ENCODE data around the gene UNC79. TPM values are rescaled to one million over a fixed set of nuclear protein-coding genes. Genes with fewer than 3 reads are reported as not detected.

The UNC79 gene
- total and polyA plus RNA-seq, 10 of the 15 experiments (the other 5 are each of a cell fraction or from before 2014, with no cell fraction given) = 0.04 to 0.29 (median 0.14) TPM

DNA sequence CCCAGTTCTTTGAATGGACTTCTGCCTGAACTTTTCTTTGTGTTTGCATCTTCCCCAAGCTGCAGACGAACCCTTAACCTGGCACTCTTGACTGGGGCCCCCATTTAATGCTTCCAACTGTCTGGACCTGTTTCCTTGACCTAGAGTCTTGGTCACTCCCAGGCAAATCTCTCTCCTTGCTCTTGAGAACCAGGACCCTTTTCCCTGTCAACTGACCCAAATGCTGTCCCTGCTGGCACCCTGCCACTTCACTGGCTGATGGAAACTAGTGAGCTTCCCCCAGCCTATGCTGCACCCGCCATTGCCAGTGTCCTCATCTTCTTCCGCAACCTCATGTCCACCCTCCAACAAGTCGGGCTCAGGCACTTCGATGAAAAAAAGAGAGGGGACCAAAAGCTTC, 278.1 kb downstream of the UNC79 start:
- in situ Hi-C loops (cut with MboI) = no loop called here
- RAD21 ChIA-PET (ENCODE audit: unreplicated experiment) = no interaction called here
- Histone ChIP-seq H3K9me3 (replicated peaks; ENCODE audit: control insufficient read depth, insufficient read depth, low read length) (no peaks in the 10 kb centered on the region), H3K36me3 (ENCODE audit: control insufficient read depth in 2 of 2, insufficient read depth in 2 of 2, low read length in 1 of 2) (no peaks in the 10 kb centered on the region), H3K79me2 (ENCODE audit: control insufficient read depth, insufficient read depth, low read length) (no peaks in the 10 kb centered on the region), H2AFZ (ENCODE audit: control insufficient read depth, low read depth, low read length) (no peak overlapping the region), H3K4me3 (no peak overlapping the region), H3K9ac (ENCODE audit: control insufficient read depth, insufficient read depth, low read length) (no peak overlapping the region), H3K27me3 (replicated peaks in 1 of 2; ENCODE audit: control insufficient read depth in 2 of 2, insufficient read depth in 2 of 2, low read length in 1 of 2) (no peaks in the 10 kb centered on the region; a peak in 3 of 4 replicates), H3K4me2 (ENCODE audit: control insufficient read depth, insufficient read depth) (no peak overlapping the region), H4K20me1 (ENCODE audit: control insufficient read depth, insufficient read depth) (no peaks in the 10 kb centered on the region), H3K27ac (ENCODE audit: control insufficient read depth, insufficient read depth) (no peak overlapping the region), H3K4me1 (ENCODE audit: control insufficient read depth, insufficient read depth, low read length) (no peaks in the 10 kb centered on the region)
- no peak for DNase-seq (ENCODE audit: low read depth, low spot score)
- CTCF ChIA-PET = no interaction called here
- SMC1A ChIA-PET (ENCODE audit: uncharacterized antibody, unreplicated experiment) = interaction anchor here (1.3 kb wide), 1 partner anchor 54 kb away, joined by 3 read pairs; no protein-coding TSS in a partner anchor
- POLR2A ChIA-PET = no interaction called here
- 46% methylated on average over 5 of the region's 5 CpGs for WGBS (ENCODE audit: insufficient coverage, insufficient replicate concordance, low lambda C conversion rate, missing lambda C conversion rate)
- no TSS peak for BruUV-seq (replicated peaks)
- no peak for FAIRE-seq
- no peak for ATAC-seq
- intact Hi-C loops (cut with micrococcal nuclease; ENCODE audit: unreplicated experiment) = no loop called here
- TF ChIP-seq NFYA (IDR thresholded peaks at IDR 0.05; ENCODE audit: borderline replicate concordance, low read depth, low read length) (no peak), ZBED1 (IDR thresholded peaks at IDR 0.05; ENCODE audit: borderline replicate concordance) (no peak), NFYB (IDR thresholded peaks at IDR 0.05; ENCODE audit: insufficient read depth, low read depth, low read length) (no peak), CHD2 (IDR thresholded peaks at IDR 0.05; ENCODE audit: borderline replicate concordance, low read depth, low read length) (no peak), ZBTB33 (IDR thresholded peaks at IDR 0.05) (no peak), RB1 (IDR thresholded peaks at IDR 0.05; ENCODE audit: borderline replicate concordance) (no peak), ETV6 (conservative IDR thresholded peaks at IDR 0.05 in 1 of 2, IDR thresholded peaks at IDR 0.05 in 1 of 2; ENCODE audit: borderline replicate concordance in 1 of 2, low read depth in 1 of 2) (no peak), IRF3 (IDR thresholded peaks at IDR 0.05) (no peak), ATF7 (IDR thresholded peaks at IDR 0.05; ENCODE audit: low read depth) (no peak), ZBTB11 (CRISPR knock-in tag; IDR thresholded peaks at IDR 0.05) (no peak), TBL1XR1 (IDR thresholded peaks at IDR 0.05; ENCODE audit: low read depth, low read length) (no peak), SIX5 (IDR thresholded peaks at IDR 0.05; ENCODE audit: low read depth, low read length, severe bottlenecking) (no peak), E4F1 (IDR thresholded peaks at IDR 0.05; ENCODE audit: borderline replicate concordance, partially characterized antibody) (no peak), PML (IDR thresholded peaks at IDR 0.05; ENCODE audit: low read length) (no peak), MXI1 (IDR thresholded peaks at IDR 0.05; ENCODE audit: low read depth, low read length) (no peak), MYB (IDR thresholded peaks at IDR 0.05; ENCODE audit: borderline replicate concordance, low read depth, low read length) (no peak)
